A549 treated with ZK216348 at 1 μM for 4 hours (cell line): Measurements from ENCODE around the gene CCL17. TPM values are rescaled to one million over a fixed set of nuclear protein-coding genes. Genes with fewer than 3 reads are reported as not detected.

ENCODE experiments used
- total RNA-seq: library from RNA; stranded (reverse); fragments of 200-300 nt; extraction: Qiagen RNA extraction; gene quantifications from 5 replicates; pipeline ENCODE4 v1.2.3, GENCODE V29; 2022; ENCODE audit warnings: low read depth

The CCL17 gene
- not detected in 5 replicates for total RNA-seq

GRCh38 chr16:57403965-57404817 lies at the start of gene CCL17:
Gene CCL17, plus strand, starts transcription at chr16:57404767. Its CDS starts 9,166 bp downstream, at chr16:57413933.

DNA sequence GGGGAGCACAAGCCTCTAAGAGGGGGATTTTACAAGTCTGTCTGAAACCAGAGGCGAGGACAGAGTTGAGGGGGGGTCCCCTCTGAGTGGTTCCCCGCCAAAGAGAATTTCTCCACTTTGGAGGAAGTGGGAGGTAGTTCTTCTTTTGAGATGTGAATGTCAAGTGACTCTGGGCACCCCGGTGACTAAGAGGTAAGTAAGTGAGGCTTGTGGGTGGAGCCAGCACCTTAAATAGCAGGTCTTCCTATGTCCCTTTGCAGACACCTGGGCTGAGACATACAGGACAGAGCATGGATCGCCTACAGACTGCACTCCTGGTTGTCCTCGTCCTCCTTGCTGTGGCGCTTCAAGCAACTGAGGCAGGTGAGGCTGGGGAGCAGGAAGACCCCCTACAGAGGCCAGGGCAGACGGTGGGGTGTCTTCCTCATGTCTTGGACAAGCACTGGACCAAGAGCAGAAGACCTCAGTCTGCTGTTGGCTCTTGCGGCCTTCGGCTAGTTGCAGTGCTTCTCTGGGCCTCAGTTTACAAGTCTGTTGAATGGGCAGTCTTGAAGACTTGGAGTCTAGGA lies 46.0 kb upstream of the CCL17 start, which contains the start of gene CCL22:
CCL22 (plus strand) TSS at position 257 of the 569 bp plus-strand sequence; CDS start at position 291, 34 bp downstream.

GRCh38 chr16:57372372-57373116 lies 32.0 kb upstream of the CCL17 start, which contains the start of gene CX3CL1:
Gene CX3CL1, plus strand, starts transcription at chr16:57372490. Its CDS starts 79 bp downstream, at chr16:57372569.

GRCh38 chr16:57447186-57447962 lies 42.8 kb downstream of the CCL17 start, which contains the start of the genes CIAPIN1 and COQ9:
Gene CIAPIN1, minus strand, starts transcription at chr16:57447385. Its CDS starts 6,457 bp downstream, at chr16:57440928.
Gene COQ9, plus strand, starts transcription at chr16:57447479. Its CDS starts 27 bp downstream, at chr16:57447506.

DNA sequence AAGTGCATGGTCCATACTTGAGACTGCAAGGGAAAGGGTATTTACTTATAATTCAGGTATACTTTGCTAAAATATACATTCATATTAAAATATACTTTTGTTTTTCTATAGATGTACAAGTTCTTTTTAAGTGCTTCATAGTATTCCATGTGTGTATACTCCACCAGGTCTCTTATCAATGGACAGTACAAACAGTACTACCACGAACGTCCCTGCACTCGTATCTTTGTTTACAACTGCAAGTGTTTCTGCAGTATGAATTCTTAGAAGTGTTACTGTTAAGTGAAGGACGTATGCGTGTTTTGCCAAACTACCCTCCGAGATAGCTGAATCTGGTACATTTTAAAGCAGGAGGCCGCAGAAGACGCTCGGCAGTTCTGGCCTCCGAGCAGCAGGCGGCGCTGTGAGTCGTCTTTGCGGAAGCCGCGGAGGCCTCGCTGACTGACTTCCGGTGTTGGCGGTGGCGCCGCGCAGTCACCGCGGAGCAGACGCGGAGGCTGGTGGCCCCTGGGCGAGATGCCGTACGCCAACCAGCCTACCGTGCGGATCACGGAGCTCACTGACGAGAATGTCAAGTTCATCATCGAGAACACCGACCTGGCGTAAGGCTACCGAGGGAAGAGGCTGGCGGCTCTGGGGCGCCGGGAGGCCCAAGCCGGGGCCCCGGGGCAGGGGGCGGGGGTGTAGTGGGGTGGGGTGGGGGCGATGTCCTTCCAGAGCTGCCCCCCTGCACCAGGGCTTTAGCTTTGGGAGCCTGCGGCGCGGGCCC lies 57.8 kb downstream of the CCL17 start, which contains the start of gene POLR2C:
POLR2C (plus strand) TSS at position 471 of the 769 bp plus-strand sequence; CDS start at position 517, 46 bp downstream.

Other genes starting within 250 kb of the CCL17 start
- 90.0 to 158 TPM (median 91.0 TPM) in 5 replicates for gene PSME3IP1, start 218.7 kb upstream of the CCL17 start, total RNA-seq
- 26.6 to 35.0 TPM (median 31.3 TPM) in 5 replicates for gene RSPRY1, start 218.4 kb upstream of the CCL17 start, total RNA-seq
- gene ARL2BP, start 159.5 kb upstream of the CCL17 start, total RNA-seq, result 58.4 to 77.6 TPM (median 74.6 TPM) in 5 replicates
- gene PLLP, start 120.1 kb upstream of the CCL17 start, total RNA-seq, result 1.0 to 1.6 TPM (median 1.1 TPM) in 5 replicates
- 0.05 TPM in 2 of 5 replicates, not detected in the others for gene CCL22, start 46.0 kb upstream of the CCL17 start, total RNA-seq
- gene CX3CL1, start 32.3 kb upstream of the CCL17 start, total RNA-seq, result 0.07 to 0.19 TPM (median 0.12 TPM) in 4 of 5 replicates, not detected in the other
- gene CIAPIN1, start 42.6 kb downstream of the CCL17 start, total RNA-seq, result 69.4 to 81.7 TPM (median 74.6 TPM) in 5 replicates
- gene COQ9, start 42.7 kb downstream of the CCL17 start, total RNA-seq, result 32.9 to 54.5 TPM (median 50.9 TPM) in 5 replicates
- 108 to 134 TPM (median 114 TPM) in 5 replicates for gene POLR2C, start 57.9 kb downstream of the CCL17 start, total RNA-seq
- 26.4 to 50.2 TPM (median 40.8 TPM) in 5 replicates for gene DOK4, start 81.7 kb downstream of the CCL17 start, total RNA-seq
- 4.2 to 11.8 TPM (median 8.6 TPM) in 5 replicates for gene CCDC102A, start 131.8 kb downstream of the CCL17 start, total RNA-seq
- gene ADGRG5, start 137.9 kb downstream of the CCL17 start, total RNA-seq, result 0.07 to 0.22 TPM (median 0.17 TPM) in 3 of 5 replicates, not detected in the others
- gene ADGRG1, start 223.9 kb downstream of the CCL17 start, total RNA-seq, result 101 to 249 TPM (median 188 TPM) in 5 replicates